A673 (cell line): ENCODE data around the gene THBS1. TPM values are rescaled to one million over a fixed set of nuclear protein-coding genes. Genes with fewer than 3 reads are reported as not detected.
A peak's percentile ranks its signal among the peaks of the same experiment; 100 is the strongest.

Source experiments
- BruUV-seq: library from RNA; stranded (reverse); fragments of 400-500 nt; replicated peaks from 2 replicates; lab custom pipeline; 2021; lab: Mats Ljungman, UMichigan
- CTCF ChIA-PET: fragments of 300-600 bp; sonication (Branson Sonifier 250); formaldehyde crosslinking; loops from one replicate; lab custom pipeline; 2022; ENCODE audit warnings: antibody characterized with exemption; lab: Charles Lee
- POLR2A ChIA-PET: fragments of 300-600 bp; sonication (Branson Sonifier 250); formaldehyde crosslinking; loops from one replicate; lab custom pipeline; 2022; ENCODE audit warnings: antibody characterized with exemption; ENCODE audit not compliant: low non-redundant PET; lab: Charles Lee
- DNase-seq: peaks from one replicate; pipeline ENCODE4 v3.0.0-alpha.2; 2015; ENCODE audit warnings: low spot score
- H3K27ac ChIP-seq: fragments of 200-600 bp; sonication (generic); 2 replicates; pipeline ENCODE4 v1.5.1; 2016; ENCODE audit warnings: mixed run types, low read depth, mild to moderate bottlenecking, mixed read lengths, antibody characterized with exemption, low read length; ENCODE audit not compliant: poor library complexity, severe bottlenecking
- H3K27me3 ChIP-seq: fragments of 200-600 bp; sonication (generic); replicated peaks from 2 replicates; pipeline ENCODE4 v1.6.1; 2017; ENCODE audit warnings: mixed run types, low read depth, mild to moderate bottlenecking, mixed read lengths, antibody characterized with exemption, low read length; ENCODE audit not compliant: insufficient read depth, poor library complexity
- H3K36me3 ChIP-seq: fragments of 200-600 bp; sonication (generic); 2 replicates; pipeline ENCODE4 v1.6.1; 2016; ENCODE audit warnings: mixed run types, mild to moderate bottlenecking, mixed read lengths, antibody characterized with exemption, low read length; ENCODE audit not compliant: insufficient read depth, poor library complexity, severe bottlenecking
- H3K4me1 ChIP-seq: fragments of 200-600 bp; sonication (generic); 2 replicates; pipeline ENCODE4 v1.6.1; 2017; ENCODE audit warnings: mixed run types, mild to moderate bottlenecking, mixed read lengths, antibody characterized with exemption, low read length; ENCODE audit not compliant: insufficient read depth, poor library complexity, severe bottlenecking
- H3K4me3 ChIP-seq: fragments of 200-600 bp; sonication (generic); 2 replicates; pipeline ENCODE4 v1.5.1; 2016; ENCODE audit warnings: low read depth, mixed run types, mild to moderate bottlenecking, mixed read lengths, low read length; ENCODE audit not compliant: poor library complexity, severe bottlenecking
- H3K9me3 ChIP-seq: fragments of 200-600 bp; sonication (generic); 2 replicates; pipeline ENCODE4 v1.6.1; 2016; ENCODE audit warnings: mixed run types, low read depth, mild to moderate bottlenecking, mixed read lengths, antibody characterized with exemption, low read length; ENCODE audit not compliant: poor library complexity, severe bottlenecking
- CTCF ChIP-seq: fragments of 300-800, 200-600 bp; sonication (generic); conservative IDR thresholded peaks from 2 replicates; pipeline ENCODE4 v1.5.1; 2017; ENCODE audit warnings: low read depth, mild to moderate bottlenecking, antibody characterized with exemption, low read length, moderate library complexity, mixed read lengths
- EZH2 ChIP-seq: fragments of 200-600 bp; sonication (generic); IDR thresholded peaks from 2 replicates; pipeline ENCODE4 v1.6.1; 2017; ENCODE audit warnings: borderline replicate concordance, low read depth, mild to moderate bottlenecking, mixed read lengths, antibody characterized with exemption, low read length; ENCODE audit not compliant: poor library complexity, severe bottlenecking
- intact Hi-C: fragments of 100-400 bp; cut with micrococcal nuclease; formaldehyde crosslinking; loops from one replicate; pipeline ENCODE4 v1.10.0; 2022; ENCODE audit not compliant: unreplicated experiment
- total RNA-seq: library from RNA; stranded (reverse); gene quantifications from 2 replicates; pipeline ENCODE4 v1.2.3, GENCODE V29; 2021

The THBS1 gene
- total RNA-seq, 1 experiment from 2014 or later: 0.80 TPM

DNA sequence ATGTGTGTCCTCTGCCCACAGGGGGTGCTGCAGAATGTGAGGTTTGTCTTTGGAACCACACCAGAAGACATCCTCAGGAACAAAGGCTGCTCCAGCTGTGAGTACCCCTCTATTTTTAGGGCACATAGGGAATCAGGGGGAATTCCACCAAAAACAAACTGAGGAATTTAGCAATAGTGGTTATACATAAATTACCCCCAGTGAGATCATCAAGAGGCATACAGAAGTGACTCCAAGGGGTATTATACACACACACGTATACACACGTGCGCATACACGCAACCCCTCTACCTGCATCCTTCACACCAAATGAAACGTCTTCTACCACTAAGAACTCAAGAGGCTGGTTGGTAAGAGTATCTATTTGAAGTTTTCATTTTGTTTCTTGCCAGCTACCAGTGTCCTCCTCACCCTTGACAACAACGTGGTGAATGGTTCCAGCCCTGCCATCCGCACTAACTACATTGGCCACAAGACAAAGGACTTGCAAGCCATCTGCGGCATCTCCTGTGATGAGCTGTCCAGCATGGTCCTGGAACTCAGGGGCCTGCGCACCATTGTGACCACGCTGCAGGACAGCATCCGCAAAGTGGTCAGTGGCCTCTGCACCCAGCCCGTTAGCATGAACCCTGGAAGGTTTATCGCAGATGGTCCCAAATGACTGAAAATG is 2.9 kb downstream of the THBS1 start:
- Histone ChIP-seq H3K4me3 (no peak overlapping the region), H3K27ac (no peak overlapping the region), H3K27me3 (peaks cover 37% of the 10 kb centered on the region), H3K4me1 (peaks cover 7% of the 10 kb centered on the region), H3K9me3 (no peaks in the 10 kb centered on the region), H3K36me3 (no peaks in the 10 kb centered on the region)
- peak; percentile 54; the same call in 1 of the 2 replicates for TF ChIP-seq CTCF
- TF ChIP-seq EZH2: no peak
- peak; percentile 45 for DNase-seq
- BruUV-seq: no TSS peak
- ChIA-PET POLR2A (no interaction called here), CTCF (interaction anchor here (0.6 to 0.7 kb wide), 2 partner anchors 173 to 767 kb away, joined by 3 to 7 read pairs; no protein-coding TSS in a partner anchor)
- intact Hi-C loops: loop anchor here (5.0 kb wide), 3 partner anchors 169 to 876 kb away; no protein-coding TSS in a partner anchor

DNA sequence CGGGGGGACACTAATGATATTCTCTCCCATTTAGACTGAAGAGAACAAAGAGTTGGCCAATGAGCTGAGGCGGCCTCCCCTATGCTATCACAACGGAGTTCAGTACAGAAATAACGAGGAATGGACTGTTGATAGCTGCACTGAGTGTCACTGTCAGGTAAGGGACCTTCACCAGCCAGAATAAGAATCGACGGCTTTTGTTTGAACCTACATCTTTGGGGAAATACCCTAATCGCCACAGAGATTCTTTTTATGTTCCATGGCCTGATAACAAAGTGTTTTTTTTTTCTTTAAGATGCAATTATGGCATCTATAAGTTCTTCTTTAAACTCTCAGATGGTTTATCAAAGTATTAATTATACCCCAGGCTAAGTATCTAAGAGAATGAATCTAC is 3.4 kb downstream of the THBS1 start:
- H3K4me3 ChIP-seq: no peak overlapping the region
- ChIA-PET POLR2A (no interaction called here), CTCF (no interaction called here)
- no peaks in the 10 kb centered on the region for H3K36me3 ChIP-seq
- intact Hi-C loops: loop anchor here (5.0 kb wide), 3 partner anchors 168 to 877 kb away; no protein-coding TSS in a partner anchor
- H3K9me3 ChIP-seq: no peaks in the 10 kb centered on the region
- no TSS peak for BruUV-seq
- peaks cover 7% of the 10 kb centered on the region for H3K4me1 ChIP-seq
- H3K27me3 ChIP-seq: peaks cover 31% of the 10 kb centered on the region
- DNase-seq: no peak
- H3K27ac ChIP-seq: no peak overlapping the region
- TF ChIP-seq EZH2 (no peak), CTCF (no peak)

DNA sequence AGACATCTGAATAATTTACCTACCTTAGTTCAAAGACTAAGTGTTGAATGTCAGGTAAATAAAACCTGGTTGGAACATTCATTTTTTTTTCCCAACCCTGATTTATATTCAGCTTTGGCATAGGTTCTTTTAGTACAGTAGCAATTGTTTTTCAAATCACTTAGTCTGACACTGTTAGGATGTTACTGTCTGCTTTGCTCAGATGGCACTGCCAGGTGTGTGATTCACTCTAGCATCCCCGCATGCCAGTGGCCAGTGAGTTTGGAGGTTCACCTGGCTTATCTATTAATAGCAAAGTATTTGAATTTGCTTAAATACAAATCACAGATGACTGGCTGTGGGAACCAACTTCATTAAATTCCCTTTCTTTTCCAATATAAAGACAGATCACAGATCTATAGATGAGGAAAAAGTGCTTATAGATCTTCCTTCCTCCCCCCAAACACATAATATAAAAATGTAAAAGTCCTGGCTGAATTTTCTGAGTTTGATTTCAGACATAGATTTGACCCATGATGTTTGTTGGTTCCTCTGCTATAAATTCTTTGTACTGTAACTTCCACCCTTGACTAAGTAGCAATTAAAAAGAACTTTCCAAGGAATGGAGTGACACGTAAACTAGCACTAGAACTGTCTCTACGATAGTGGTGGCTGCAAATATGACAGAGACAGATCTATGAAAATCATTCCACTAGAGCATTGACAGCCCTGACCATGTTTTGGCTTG is 3.9 kb downstream of the THBS1 start:
- POLR2A ChIA-PET: no interaction called here
- H3K27ac ChIP-seq: no peak overlapping the region
- intact Hi-C loops: loop anchor here (5.0 kb wide), 3 partner anchors 167 to 878 kb away; no protein-coding TSS in a partner anchor
- CTCF ChIA-PET: no interaction called here
- TF ChIP-seq EZH2 (no peak), CTCF (no peak)
- no TSS peak for BruUV-seq
- peaks cover 7% of the 10 kb centered on the region for H3K4me1 ChIP-seq
- H3K9me3 ChIP-seq: no peaks in the 10 kb centered on the region
- DNase-seq: no peak
- no peaks in the 10 kb centered on the region for H3K36me3 ChIP-seq
- H3K4me3 ChIP-seq: no peak overlapping the region
- H3K27me3 ChIP-seq: peaks cover 26% of the 10 kb centered on the region
